Measurements from ENCODE around the gene STRAP. TPM values are rescaled to one million over a fixed set of nuclear protein-coding genes. Genes with fewer than 3 reads are reported as not detected.

STRAP gene
- total and polyA plus RNA-seq, 8 donors: 36.1 to 52.2 (median 44.9) TPM

GRCh38 chr12:15851919-15852318, 30.3 kb upstream of the STRAP start:
- Histone ChIP-seq H3K36me3 (no peaks in the 10 kb centered on the region), H3K27ac (no peak overlapping the region), H3K9me3 (no peaks in the 10 kb centered on the region), H3K4me1 (no peaks in the 10 kb centered on the region), H3K4me3 (no peak overlapping the region), H3K27me3 (no peaks in the 10 kb centered on the region)
- intact Hi-C loops (cut with DNase I): loop anchor here in 1 of 3 donors (5.0 kb wide), 1 partner anchor 265 kb away; no protein-coding TSS in a partner anchor
- no peak for ATAC-seq
- no peak for TF ChIP-seq CTCF (IDR thresholded peaks at IDR 0.05)
- no peak for DNase-seq
- 65 to 73% methylated on average over 3 of the region's 3 CpGs for WGBS, 2 donors
- no peak for FAIRE-seq

DNA sequence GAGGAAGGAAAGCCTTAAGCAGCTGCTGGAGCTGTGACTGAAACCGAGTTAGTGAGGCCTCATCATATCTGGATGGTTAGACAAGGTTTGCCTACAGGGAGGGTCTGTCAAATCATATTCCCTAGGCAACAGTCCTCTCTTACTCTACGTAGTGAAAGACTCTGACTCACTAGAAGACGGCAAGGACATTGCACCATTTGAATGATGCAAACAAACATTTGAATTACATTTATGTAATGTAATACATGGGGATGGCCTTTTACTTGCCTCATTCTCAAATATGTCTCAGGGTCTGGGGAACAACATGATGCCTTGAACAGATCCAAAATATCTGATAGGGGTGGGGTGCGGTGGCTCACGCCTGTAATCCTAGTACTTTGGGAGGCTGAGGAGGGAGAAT, 29.8 kb upstream of the STRAP start:
- no peak for TF ChIP-seq CTCF (IDR thresholded peaks at IDR 0.05)
- H3K9me3 ChIP-seq: no peaks in the 10 kb centered on the region
- DNase-seq (no peak), FAIRE-seq (no peak), ATAC-seq (no peak)
- intact Hi-C loops (cut with DNase I): loop anchor here in 1 of 3 donors (5.0 kb wide), 1 partner anchor 265 kb away; no protein-coding TSS in a partner anchor
- H3K4me1 ChIP-seq: no peaks in the 10 kb centered on the region
- no peak overlapping the region for H3K4me3 ChIP-seq
- no peaks in the 10 kb centered on the region for H3K36me3 ChIP-seq
- no peak overlapping the region for H3K27ac ChIP-seq
- 77 to 92% methylated on average over 5 of the region's 5 CpGs for WGBS, 2 donors
- no peaks in the 10 kb centered on the region for H3K27me3 ChIP-seq

- FAIRE-seq: no peak
- TF ChIP-seq CTCF (IDR thresholded peaks at IDR 0.05): no peak
- intact Hi-C loops (cut with DNase I): loop anchor here in 1 of 3 donors (5.0 kb wide), 1 partner anchor 267 kb away; no protein-coding TSS in a partner anchor
- Histone ChIP-seq H3K4me1 (no peaks in the 10 kb centered on the region), H3K4me3 (no peak overlapping the region), H3K9me3 (no peaks in the 10 kb centered on the region), H3K27ac (no peak overlapping the region), H3K27me3 (no peaks in the 10 kb centered on the region), H3K36me3 (no peaks in the 10 kb centered on the region)
- DNase-seq: no peak
- no peak for ATAC-seq
- WGBS, 2 donors: 67 to 71% methylated on average over 4 of the region's 4 CpGs
Measured at GRCh38 chr12:15853877-15854276, 28.3 kb upstream of the STRAP start.

GRCh38 chr12:15854916-15855315, 27.3 kb upstream of the STRAP start:
- DNase-seq: no peak
- no peak for TF ChIP-seq CTCF (IDR thresholded peaks at IDR 0.05)
- Histone ChIP-seq H3K27ac (no peak overlapping the region), H3K36me3 (no peaks in the 10 kb centered on the region), H3K9me3 (no peaks in the 10 kb centered on the region), H3K4me1 (no peaks in the 10 kb centered on the region), H3K4me3 (no peak overlapping the region), H3K27me3 (no peaks in the 10 kb centered on the region)
- no peak for ATAC-seq
- intact Hi-C loops (cut with DNase I): loop anchor here (5.0 kb wide), 2 partner anchors 268 to 578 kb away; no protein-coding TSS in a partner anchor
- peak; percentile 26 for FAIRE-seq
- 76 to 80% methylated on average over 1 of the region's 1 CpG for WGBS, 2 donors

GRCh38 chr12:15855646-15856045, 26.5 kb upstream of the STRAP start:
- H3K27ac ChIP-seq: no peak overlapping the region
- H3K36me3 ChIP-seq: no peaks in the 10 kb centered on the region
- no peak overlapping the region for H3K4me3 ChIP-seq
- no peaks in the 10 kb centered on the region for H3K27me3 ChIP-seq
- FAIRE-seq (no peak), ATAC-seq (no peak), DNase-seq (no peak)
- intact Hi-C loops (cut with DNase I): loop anchor here in 2 of 3 donors (5.0 kb wide), 2 partner anchors 268 to 578 kb away; no protein-coding TSS in a partner anchor
- no peak for TF ChIP-seq CTCF (IDR thresholded peaks at IDR 0.05)
- no peaks in the 10 kb centered on the region for H3K9me3 ChIP-seq
- no peaks in the 10 kb centered on the region for H3K4me1 ChIP-seq
- WGBS, 2 donors: 48 to 66% methylated on average over 1 of the region's 1 CpG

Measured in pancreas (tissue), 10 donors.